ENCODE measurements around the gene PHF10. TPM values are rescaled to one million over a fixed set of nuclear protein-coding genes. Genes with fewer than 3 reads are reported as not detected.
"Not testable (repeated sequence)": the region's sequence is repeated elsewhere in the genome, so short reads cannot be mapped to it uniquely, and the experiment has no call there.

The PHF10 gene
- polyA plus RNA-seq = 10 to 100 TPM in 1 of 3 donors, 1 to 10 TPM in 2; 6.0 to 13.0 (median 7.9) TPM

GRCh38 chr6:169724494-169725124 lies at the start of gene PHF10:
PHF10 (minus strand) TSS chr6:169724500; CDS start chr6:169723931, 569 bp downstream.
- no peaks in the 10 kb centered on the region for H3K9me3 Mint-ChIP-seq
- peak within 1 kb of the TSS; percentile 89 to 94 (median 91) for H3K4me3 Mint-ChIP-seq
- H3K4me1 Mint-ChIP-seq = peaks cover 19 to 28% of the 10 kb centered on the region in 2 donors
- no peaks in the 10 kb centered on the region for H3K36me3 Mint-ChIP-seq
- H3K27ac Mint-ChIP-seq = peak within 1 kb of the TSS; percentile 76 to 96 (median 92)
- peaks cover 0 to 9% (median 2%) of the 10 kb centered on the region in 3 donors for H3K27me3 Mint-ChIP-seq (ENCODE audit: low read depth in 3 of 3)
- DNase-seq = peak; percentile 52 to 61 (median 55)

- no peak for DNase-seq
- Mint-ChIP-seq H3K27me3 (ENCODE audit: low read depth in 3 of 3) (peaks cover 0 to 2% (median 0%) of the 10 kb centered on the region in 3 donors), H3K27ac (peak overlapping the region in 1 of 6 donors; percentile 12)
Measured at GRCh38 chr6:169766921-169767736, 42.8 kb upstream of the PHF10 start.

GRCh38 chr6:169766232-169766631 lies 41.9 kb upstream of the PHF10 start:
- no peaks in the 10 kb centered on the region for H3K4me1 Mint-ChIP-seq
- H3K36me3 Mint-ChIP-seq = peaks cover 34 to 47% (median 45%) of the 10 kb centered on the region in 3 donors
- DNase-seq = no peak
- H3K27ac Mint-ChIP-seq = no peak overlapping the region
- no peaks in the 10 kb centered on the region for H3K9me3 Mint-ChIP-seq
- H3K4me3 Mint-ChIP-seq = no peak overlapping the region
- H3K27me3 Mint-ChIP-seq (ENCODE audit: low read depth in 3 of 3) = peaks cover 0 to 2% (median 0%) of the 10 kb centered on the region in 3 donors

More at GRCh38 chr6:169766921-169767736, 42.8 kb upstream of the PHF10 start:
- H3K4me3 Mint-ChIP-seq = no peak overlapping the region
- peaks cover 37 to 48% (median 44%) of the 10 kb centered on the region in 3 donors for H3K36me3 Mint-ChIP-seq
- H3K9me3 Mint-ChIP-seq = no peaks in the 10 kb centered on the region
- no peaks in the 10 kb centered on the region for H3K4me1 Mint-ChIP-seq

GRCh38 chr6:169765789-169766188 lies 41.5 kb upstream of the PHF10 start:
- not testable (repeated sequence) for H3K4me1 Mint-ChIP-seq; H3K27ac Mint-ChIP-seq; H3K9me3 Mint-ChIP-seq; H3K4me3 Mint-ChIP-seq; DNase-seq; H3K27me3 Mint-ChIP-seq (ENCODE audit: low read depth in 3 of 3)
- H3K36me3 Mint-ChIP-seq = peaks cover 34 to 48% (median 45%) of the 10 kb centered on the region in 3 donors

GRCh38 chr6:169763881-169764280 lies 39.6 kb upstream of the PHF10 start:
- no peak overlapping the region for H3K4me3 Mint-ChIP-seq
- H3K9me3 Mint-ChIP-seq = no peaks in the 10 kb centered on the region
- H3K27ac Mint-ChIP-seq = peak overlapping the region in 2 of 6 donors; percentile 34 to 40
- H3K4me1 Mint-ChIP-seq = no peaks in the 10 kb centered on the region
- no peak for DNase-seq
- peaks cover 0 to 2% (median 0%) of the 10 kb centered on the region in 3 donors for H3K27me3 Mint-ChIP-seq (ENCODE audit: low read depth in 3 of 3)
- H3K36me3 Mint-ChIP-seq = peaks cover 46 to 60% (median 50%) of the 10 kb centered on the region in 3 donors

- Mint-ChIP-seq H3K36me3 (peaks cover 46 to 66% (median 54%) of the 10 kb centered on the region in 3 donors), H3K27ac (no peak overlapping the region)
Measured at GRCh38 chr6:169763308-169763707, 39.0 kb upstream of the PHF10 start.

GRCh38 chr6:169755162-169755561 lies 30.9 kb upstream of the PHF10 start:
- no peaks in the 10 kb centered on the region for H3K9me3 Mint-ChIP-seq
- peaks cover 17 to 31% (median 24%) of the 10 kb centered on the region in 3 donors for H3K36me3 Mint-ChIP-seq
- no peak overlapping the region for H3K4me3 Mint-ChIP-seq
- peaks cover 3 to 6% (median 5%) of the 10 kb centered on the region in 3 donors for H3K27me3 Mint-ChIP-seq (ENCODE audit: low read depth in 3 of 3)
- no peak overlapping the region for H3K27ac Mint-ChIP-seq
- peaks cover 25 to 30% of the 10 kb centered on the region in 2 donors for H3K4me1 Mint-ChIP-seq
- DNase-seq = no peak

More at GRCh38 chr6:169763308-169763707, 39.0 kb upstream of the PHF10 start:
- no peak for DNase-seq
- Mint-ChIP-seq H3K4me3 (no peak overlapping the region), H3K4me1 (no peaks in the 10 kb centered on the region), H3K9me3 (no peaks in the 10 kb centered on the region), H3K27me3 (ENCODE audit: low read depth in 3 of 3) (peaks cover 0 to 2% (median 0%) of the 10 kb centered on the region in 3 donors)

GRCh38 chr6:169752074-169752623 lies 27.8 kb upstream of the PHF10 start:
- DNase-seq = no peak
- peaks cover 3 to 6% (median 5%) of the 10 kb centered on the region in 3 donors for H3K27me3 Mint-ChIP-seq (ENCODE audit: low read depth in 3 of 3)
- peak overlapping the region; percentile 90 to 99 (median 94) for H3K27ac Mint-ChIP-seq
- peaks cover 5 to 9% (median 6%) of the 10 kb centered on the region in 3 donors for H3K36me3 Mint-ChIP-seq
- H3K9me3 Mint-ChIP-seq = no peaks in the 10 kb centered on the region
- peaks cover 28 to 39% of the 10 kb centered on the region in 2 donors for H3K4me1 Mint-ChIP-seq
- peak overlapping the region; percentile 84 to 99 (median 98) for H3K4me3 Mint-ChIP-seq

- H3K27me3 Mint-ChIP-seq (ENCODE audit: low read depth in 3 of 3) = peaks cover 3 to 6% (median 5%) of the 10 kb centered on the region in 3 donors
Measured at GRCh38 chr6:169751242-169752073, 27.2 kb upstream of the PHF10 start, which contains the start of the genes DYNLT2 and ERMARD. DYNLT2 (minus strand) TSS chr6:169751572; CDS start chr6:169751458, 114 bp downstream. ERMARD (plus strand) TSS chr6:169751622; CDS start chr6:169751658, 36 bp downstream.

GRCh38 chr6:169746556-169746955 lies 22.3 kb upstream of the PHF10 start:
- Mint-ChIP-seq H3K36me3 (peaks cover 3 to 7% (median 5%) of the 10 kb centered on the region in 3 donors), H3K4me3 (no peak overlapping the region), H3K9me3 (peaks cover 0 to 2% (median 0%) of the 10 kb centered on the region in 6 donors), H3K27ac (no peak overlapping the region), H3K4me1 (peaks cover 16 to 24% of the 10 kb centered on the region in 2 donors), H3K27me3 (ENCODE audit: low read depth in 3 of 3) (peaks cover 3 to 9% (median 6%) of the 10 kb centered on the region in 3 donors)
- no peak for DNase-seq

More at GRCh38 chr6:169751242-169752073, 27.2 kb upstream of the PHF10 start, which contains the start of the genes DYNLT2 and ERMARD:
- Mint-ChIP-seq H3K4me1 (peaks cover 28 to 39% of the 10 kb centered on the region in 2 donors), H3K36me3 (peaks cover 2 to 4% (median 3%) of the 10 kb centered on the region in 3 donors), H3K9me3 (no peaks in the 10 kb centered on the region), H3K27ac (peak within 1 kb of the TSS; percentile 98 to 100 (median 100)), H3K4me3 (peak within 1 kb of the TSS; percentile 96 to 100 (median 99))
- DNase-seq = peak; percentile 94 to 95 (median 94)

GRCh38 chr6:169745405-169745804 lies 21.1 kb upstream of the PHF10 start:
- H3K36me3 Mint-ChIP-seq = peaks cover 3 to 7% (median 5%) of the 10 kb centered on the region in 3 donors
- DNase-seq = no peak
- peaks cover 0 to 2% (median 0%) of the 10 kb centered on the region in 6 donors for H3K9me3 Mint-ChIP-seq
- no peak overlapping the region for H3K27ac Mint-ChIP-seq
- peaks cover 0 to 3% (median 2%) of the 10 kb centered on the region in 3 donors for H3K27me3 Mint-ChIP-seq (ENCODE audit: low read depth in 3 of 3)
- peaks cover 6 to 12% of the 10 kb centered on the region in 2 donors for H3K4me1 Mint-ChIP-seq
- no peak overlapping the region for H3K4me3 Mint-ChIP-seq

GRCh38 chr6:169741344-169741743 lies 17.0 kb upstream of the PHF10 start:
- no peak overlapping the region for H3K27ac Mint-ChIP-seq
- no peak overlapping the region for H3K4me3 Mint-ChIP-seq
- no peak for DNase-seq
- no peaks in the 10 kb centered on the region for H3K4me1 Mint-ChIP-seq
- H3K27me3 Mint-ChIP-seq (ENCODE audit: low read depth in 3 of 3) = peaks cover 0 to 3% (median 2%) of the 10 kb centered on the region in 3 donors
- peaks cover 0 to 2% (median 0%) of the 10 kb centered on the region in 6 donors for H3K9me3 Mint-ChIP-seq
- H3K36me3 Mint-ChIP-seq = peaks cover 0 to 4% (median 3%) of the 10 kb centered on the region in 3 donors

Data from immature natural killer cell (primary cell).